Measurements from ENCODE around the gene CT47B1.
"Not testable (repeated sequence)": the region's sequence is repeated elsewhere in the genome, so short reads cannot be mapped to it uniquely, and the experiment has no call there.

CT47B1 gene

GRCh38 chrX:120875766-120876165 is at the start of gene CT47B1:
CT47B1 (minus strand) TSS chrX:120875866; CDS start chrX:120875670, 196 bp downstream.
- H3K4me3 ChIP-seq (ENCODE audit: low read depth in 1 of 2, low read length in 2 of 2); H3K27me3 ChIP-seq (ENCODE audit: low read depth, low read length); H3K4me1 ChIP-seq (ENCODE audit: control insufficient read depth in 1 of 2, insufficient read depth in 2 of 2, low read length in 2 of 2); H3K36me3 ChIP-seq (ENCODE audit: control insufficient read depth in 1 of 2, insufficient read depth in 2 of 2, low read length in 2 of 2); H3K27ac ChIP-seq (ENCODE audit: low read length); H3K9me3 ChIP-seq (ENCODE audit: control insufficient read depth in 1 of 2, low read length in 2 of 2): not testable (repeated sequence)

DNA sequence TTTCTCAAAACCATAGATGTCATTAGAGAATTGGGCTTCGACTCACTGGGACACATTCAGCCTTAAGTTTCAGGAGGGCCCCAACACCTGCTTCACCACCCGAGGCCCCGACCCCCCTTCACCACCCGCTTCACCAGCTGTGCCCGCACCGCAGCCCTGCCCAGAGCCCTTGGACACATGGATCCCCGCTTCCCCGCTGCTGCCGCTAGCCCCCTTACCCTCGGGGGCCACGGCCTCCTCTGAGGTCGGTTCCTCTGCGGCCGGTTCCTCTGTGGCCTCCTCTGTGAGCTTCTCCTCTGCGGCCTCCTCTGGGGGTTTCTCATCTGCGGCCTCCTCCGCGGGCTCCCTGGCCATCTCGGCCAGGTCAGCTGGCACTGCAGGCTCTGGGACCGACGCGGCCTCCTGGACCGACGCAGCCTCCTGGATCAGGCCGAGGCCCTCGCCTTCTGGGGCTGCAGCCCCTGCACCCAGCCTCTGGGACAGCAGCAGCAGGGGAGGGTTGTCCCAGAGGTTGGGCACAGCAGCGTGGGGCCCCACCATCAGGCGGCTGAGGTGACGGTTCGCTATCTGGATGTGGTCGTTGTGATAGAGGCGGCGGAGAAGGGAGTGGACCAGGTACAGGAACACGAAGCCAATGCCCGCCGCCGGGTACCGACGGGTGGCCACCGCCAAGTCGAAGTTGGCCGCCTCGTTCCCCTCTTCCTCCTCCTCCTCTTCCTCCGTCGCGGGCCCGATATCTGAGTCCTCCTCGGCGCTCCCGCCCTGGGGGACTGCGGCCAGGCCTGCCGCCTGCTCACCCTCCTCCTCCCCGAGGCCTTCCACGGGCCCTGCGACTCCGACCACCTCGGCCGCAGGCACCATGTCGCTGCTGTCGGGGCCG is 748 bp downstream of the CT47B1 start:
- Histone ChIP-seq H3K27me3 (ENCODE audit: low read depth, low read length) (no peaks in the 10 kb centered on the region), H3K4me1 (ENCODE audit: control insufficient read depth in 1 of 2, insufficient read depth in 2 of 2, low read length in 2 of 2) (no peaks in the 10 kb centered on the region), H3K4me3 (ENCODE audit: low read depth in 1 of 2, low read length in 2 of 2) (no peak overlapping the region), H3K9me3 (ENCODE audit: control insufficient read depth in 1 of 2, low read length in 2 of 2) (no peaks in the 10 kb centered on the region), H3K36me3 (ENCODE audit: control insufficient read depth in 1 of 2, insufficient read depth in 2 of 2, low read length in 2 of 2) (no peaks in the 10 kb centered on the region), H3K27ac (ENCODE audit: low read length) (no peak overlapping the region)

- no peaks in the 10 kb centered on the region for H3K36me3 ChIP-seq (ENCODE audit: control insufficient read depth in 1 of 2, insufficient read depth in 2 of 2, low read length in 2 of 2)
- H3K4me1 ChIP-seq (ENCODE audit: control insufficient read depth in 1 of 2, insufficient read depth in 2 of 2, low read length in 2 of 2) = no peaks in the 10 kb centered on the region
- H3K9me3 ChIP-seq (ENCODE audit: control insufficient read depth in 1 of 2, low read length in 2 of 2) = no peaks in the 10 kb centered on the region
- H3K4me3 ChIP-seq (ENCODE audit: low read depth in 1 of 2, low read length in 2 of 2) = no peak overlapping the region
- H3K27ac ChIP-seq (ENCODE audit: low read length) = no peak overlapping the region
- no peaks in the 10 kb centered on the region for H3K27me3 ChIP-seq (ENCODE audit: low read depth, low read length)
These were observed 18.4 kb downstream of the CT47B1 start for GRCh38 chrX:120857240-120857639.

DNA sequence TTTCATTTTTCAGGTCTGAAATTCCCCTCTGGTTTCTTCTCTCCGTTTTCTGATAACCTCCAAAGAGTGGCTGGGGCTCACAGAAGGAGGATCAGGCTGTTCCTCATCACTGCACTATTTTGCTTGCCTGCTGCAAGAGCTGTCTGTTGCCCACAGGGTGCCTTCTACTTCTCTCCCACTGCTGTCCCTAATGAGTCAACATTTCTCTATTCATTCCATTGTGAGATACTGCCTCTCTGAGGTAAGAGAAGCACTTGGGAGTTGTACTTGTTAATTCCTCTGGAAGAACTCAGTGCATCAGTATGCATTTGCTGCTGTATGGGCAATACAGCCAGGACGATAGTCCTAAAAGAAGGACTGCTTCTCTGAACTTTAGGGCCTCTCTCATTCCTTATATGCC is 34.8 kb downstream of the CT47B1 start:
- Histone ChIP-seq H3K4me3 (ENCODE audit: low read depth in 1 of 2, low read length in 2 of 2) (no peak overlapping the region), H3K36me3 (ENCODE audit: control insufficient read depth in 1 of 2, insufficient read depth in 2 of 2, low read length in 2 of 2) (no peaks in the 10 kb centered on the region), H3K27me3 (ENCODE audit: low read depth, low read length) (no peaks in the 10 kb centered on the region), H3K4me1 (ENCODE audit: control insufficient read depth in 1 of 2, insufficient read depth in 2 of 2, low read length in 2 of 2) (no peaks in the 10 kb centered on the region), H3K9me3 (ENCODE audit: control insufficient read depth in 1 of 2, low read length in 2 of 2) (no peaks in the 10 kb centered on the region), H3K27ac (ENCODE audit: low read length) (no peak overlapping the region)

GRCh38 chrX:120839491-120839890 is 36.2 kb downstream of the CT47B1 start:
- no peak overlapping the region for H3K4me3 ChIP-seq (ENCODE audit: low read depth in 1 of 2, low read length in 2 of 2)
- no peak overlapping the region for H3K27ac ChIP-seq (ENCODE audit: low read length)
- H3K4me1 ChIP-seq (ENCODE audit: control insufficient read depth in 1 of 2, insufficient read depth in 2 of 2, low read length in 2 of 2) = no peaks in the 10 kb centered on the region
- no peaks in the 10 kb centered on the region for H3K9me3 ChIP-seq (ENCODE audit: control insufficient read depth in 1 of 2, low read length in 2 of 2)
- no peaks in the 10 kb centered on the region for H3K27me3 ChIP-seq (ENCODE audit: low read depth, low read length)
- H3K36me3 ChIP-seq (ENCODE audit: control insufficient read depth in 1 of 2, insufficient read depth in 2 of 2, low read length in 2 of 2) = no peaks in the 10 kb centered on the region

DNA sequence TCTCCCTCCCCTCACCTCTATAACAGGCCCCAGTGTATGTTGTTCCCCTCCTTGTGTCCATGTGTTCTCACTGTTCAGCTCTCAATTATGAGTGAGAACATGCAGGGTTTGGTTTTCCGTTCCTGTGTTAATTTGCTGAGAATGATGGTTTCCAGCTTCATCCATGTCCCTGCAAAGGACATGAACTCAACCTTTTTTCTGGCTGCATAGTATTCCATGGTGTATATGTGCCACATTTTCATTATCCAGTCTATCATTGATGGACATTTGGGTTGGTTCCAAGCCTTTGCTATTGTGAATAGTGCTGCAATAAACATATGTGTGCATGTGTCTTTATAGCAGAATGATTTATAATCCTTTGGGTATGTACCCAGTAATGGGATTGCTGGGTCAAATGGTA is 48.5 kb downstream of the CT47B1 start:
- H3K27ac ChIP-seq (ENCODE audit: low read length); H3K4me3 ChIP-seq (ENCODE audit: low read depth in 1 of 2, low read length in 2 of 2); H3K27me3 ChIP-seq (ENCODE audit: low read depth, low read length); H3K4me1 ChIP-seq (ENCODE audit: control insufficient read depth in 1 of 2, insufficient read depth in 2 of 2, low read length in 2 of 2); H3K9me3 ChIP-seq (ENCODE audit: control insufficient read depth in 1 of 2, low read length in 2 of 2); H3K36me3 ChIP-seq (ENCODE audit: control insufficient read depth in 1 of 2, insufficient read depth in 2 of 2, low read length in 2 of 2): not testable (repeated sequence)

DNA sequence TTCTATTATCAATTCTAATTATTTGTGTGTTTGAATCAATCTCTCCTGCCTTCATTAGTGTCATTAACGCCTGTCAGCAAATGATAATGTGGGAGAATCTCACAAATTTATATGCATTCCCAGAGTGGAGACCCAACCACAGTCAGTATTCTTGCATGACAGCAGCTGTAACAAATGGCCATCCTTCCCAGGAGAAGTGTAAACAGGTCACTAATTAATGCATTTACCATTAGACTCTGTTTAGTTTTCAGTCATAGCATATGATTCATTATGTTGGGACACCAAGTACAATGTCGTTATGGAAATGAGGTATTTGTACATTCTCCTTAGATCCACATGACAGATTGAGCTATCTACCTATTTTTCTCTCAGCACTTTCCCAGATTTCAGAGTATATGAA is 50.5 kb downstream of the CT47B1 start:
- Histone ChIP-seq H3K4me3 (ENCODE audit: low read depth in 1 of 2, low read length in 2 of 2) (no peak overlapping the region), H3K4me1 (ENCODE audit: control insufficient read depth in 1 of 2, insufficient read depth in 2 of 2, low read length in 2 of 2) (no peaks in the 10 kb centered on the region), H3K27ac (ENCODE audit: low read length) (no peak overlapping the region), H3K36me3 (ENCODE audit: control insufficient read depth in 1 of 2, insufficient read depth in 2 of 2, low read length in 2 of 2) (no peaks in the 10 kb centered on the region), H3K27me3 (ENCODE audit: low read depth, low read length) (no peaks in the 10 kb centered on the region), H3K9me3 (ENCODE audit: control insufficient read depth in 1 of 2, low read length in 2 of 2) (no peaks in the 10 kb centered on the region)

DNA sequence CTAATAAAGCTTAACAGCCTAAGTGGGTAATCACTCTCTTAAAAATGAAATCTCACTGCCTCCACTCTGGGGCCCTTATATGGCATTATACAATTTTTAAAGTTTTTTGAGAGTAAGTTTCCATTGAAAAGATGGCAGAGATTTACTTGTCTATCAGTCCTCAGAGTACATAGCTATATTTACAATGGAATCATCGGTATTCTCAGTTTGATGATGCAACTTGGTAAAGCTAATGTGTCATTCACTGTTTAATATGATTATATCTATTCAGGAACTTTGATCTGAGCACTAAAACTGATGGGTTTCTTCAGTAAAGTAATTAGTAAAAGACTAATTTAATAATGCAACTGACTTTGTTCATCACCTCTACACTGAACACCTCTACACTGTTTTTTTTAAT is 51.6 kb downstream of the CT47B1 start:
- no peaks in the 10 kb centered on the region for H3K4me1 ChIP-seq (ENCODE audit: control insufficient read depth in 1 of 2, insufficient read depth in 2 of 2, low read length in 2 of 2)
- H3K36me3 ChIP-seq (ENCODE audit: control insufficient read depth in 1 of 2, insufficient read depth in 2 of 2, low read length in 2 of 2) = no peaks in the 10 kb centered on the region
- H3K27me3 ChIP-seq (ENCODE audit: low read depth, low read length) = no peaks in the 10 kb centered on the region
- H3K27ac ChIP-seq (ENCODE audit: low read length) = no peak overlapping the region
- no peaks in the 10 kb centered on the region for H3K9me3 ChIP-seq (ENCODE audit: control insufficient read depth in 1 of 2, low read length in 2 of 2)
- no peak overlapping the region for H3K4me3 ChIP-seq (ENCODE audit: low read depth in 1 of 2, low read length in 2 of 2)

- H3K27ac ChIP-seq (ENCODE audit: low read length) = no peak overlapping the region
These were observed 52.1 kb downstream of the CT47B1 start for GRCh38 chrX:120823556-120823955.

More at GRCh38 chrX:120823556-120823955, 52.1 kb downstream of the CT47B1 start:
- H3K4me3 ChIP-seq (ENCODE audit: low read depth in 1 of 2, low read length in 2 of 2) = no peak overlapping the region
- H3K4me1 ChIP-seq (ENCODE audit: control insufficient read depth in 1 of 2, insufficient read depth in 2 of 2, low read length in 2 of 2) = no peaks in the 10 kb centered on the region
- no peaks in the 10 kb centered on the region for H3K9me3 ChIP-seq (ENCODE audit: control insufficient read depth in 1 of 2, low read length in 2 of 2)
- no peaks in the 10 kb centered on the region for H3K36me3 ChIP-seq (ENCODE audit: control insufficient read depth in 1 of 2, insufficient read depth in 2 of 2, low read length in 2 of 2)
- no peaks in the 10 kb centered on the region for H3K27me3 ChIP-seq (ENCODE audit: low read depth, low read length)
